ENCODE results near the gene ARL16. TPM values are rescaled to one million over a fixed set of nuclear protein-coding genes. Genes with fewer than 3 reads are reported as not detected.

ARL16 gene
- total and polyA plus RNA-seq, 4 experiments from 2014 or later: 25.3 to 45.5 (median 26.8) TPM

- Mint-ChIP-seq H3K4me1 (peaks cover 7 to 18% (median 10%) of the 10 kb centered on the region in 4 donors), H3K4me3 (no peak overlapping the region), H3K27me3 (no peaks in the 10 kb centered on the region), H3K36me3 (peaks cover 14 to 38% of the 10 kb centered on the region in 2 donors), H3K9me3 (no peaks in the 10 kb centered on the region), H3K27ac (peak overlapping the region in 1 of 7 donors; percentile 51)
- intact Hi-C loops (cut with micrococcal nuclease): no loop called here
- H3K9me3 ChIP-seq (ENCODE audit: control insufficient read depth in 1 of 2, low read length in 2 of 2): no peaks in the 10 kb centered on the region
- no peak overlapping the region for H3K27ac ChIP-seq (ENCODE audit: low read depth, low read length)
- POLR2A ChIA-PET (ENCODE audit: partially characterized antibody): interaction anchor here (1.4 to 2.0 kb wide), 2 partner anchors 13 to 14 kb away, joined by 3 to 5 read pairs; partner anchors contain the start of genes ARL16 and HGS
- H3K27me3 ChIP-seq (ENCODE audit: insufficient read depth, low read length): no peaks in the 10 kb centered on the region
- DNase-seq: no peak
- peaks cover 51% of the 10 kb centered on the region for H3K36me3 ChIP-seq (ENCODE audit: insufficient read depth, low read length)
- no peak overlapping the region for H3K4me3 ChIP-seq (ENCODE audit: low read length in 2 of 2)
- CTCF ChIA-PET (ENCODE audit: partially characterized antibody): no interaction called here
- H3K4me1 ChIP-seq (ENCODE audit: insufficient read depth, low read length): peaks cover 18% of the 10 kb centered on the region
Observed at GRCh38 chr17:81697261-81698044, 13.9 kb upstream of the ARL16 start.

GRCh38 chr17:81696218-81696941 is 12.8 kb upstream of the ARL16 start:
- CTCF ChIA-PET (ENCODE audit: partially characterized antibody): interaction anchor here (1.3 kb wide), 1 partner anchor 14 kb away, joined by 3 read pairs; no protein-coding TSS in a partner anchor
- H3K4me3 ChIP-seq (ENCODE audit: low read length in 2 of 2): no peak overlapping the region

GRCh38 chr17:81695801-81696200 is 12.2 kb upstream of the ARL16 start:
- H3K27me3 Mint-ChIP-seq: no peaks in the 10 kb centered on the region
- H3K36me3 Mint-ChIP-seq: peaks cover 22 to 42% of the 10 kb centered on the region in 2 donors
- ChIA-PET CTCF (ENCODE audit: partially characterized antibody) (interaction anchor here (1.3 kb wide), 1 partner anchor 13 kb away, joined by 3 read pairs; no protein-coding TSS in a partner anchor), POLR2A (ENCODE audit: partially characterized antibody) (interaction anchor here (0.8 to 1.7 kb wide), 5 partner anchors 8 to 19 kb away, joined by 3 to 12 read pairs (median 4); partner anchors contain the start of genes ARL16 and HGS)
- Histone ChIP-seq H3K27ac (ENCODE audit: low read depth, low read length) (no peak overlapping the region), H3K27me3 (ENCODE audit: insufficient read depth, low read length) (no peaks in the 10 kb centered on the region), H3K4me1 (ENCODE audit: insufficient read depth, low read length) (peaks cover 1% of the 10 kb centered on the region), H3K4me3 (ENCODE audit: low read length in 2 of 2) (no peak overlapping the region), H3K9me3 (ENCODE audit: control insufficient read depth in 1 of 2, low read length in 2 of 2) (no peaks in the 10 kb centered on the region), H3K36me3 (ENCODE audit: insufficient read depth, low read length) (peaks cover 56% of the 10 kb centered on the region)
- DNase-seq: no peak
- H3K9me3 Mint-ChIP-seq: no peaks in the 10 kb centered on the region
- no peak overlapping the region for H3K27ac Mint-ChIP-seq
- intact Hi-C loops (cut with micrococcal nuclease): no loop called here
- H3K4me1 Mint-ChIP-seq: peaks cover 0 to 4% (median 1%) of the 10 kb centered on the region in 4 donors
- H3K4me3 Mint-ChIP-seq: no peak overlapping the region

More at GRCh38 chr17:81696218-81696941, 12.8 kb upstream of the ARL16 start:
- POLR2A ChIA-PET (ENCODE audit: partially characterized antibody): interaction anchor here (1.1 to 1.7 kb wide), 3 partner anchors 9 to 13 kb away, joined by 4 to 12 read pairs (median 4); partner anchors contain the start of genes ARL16 and HGS
- Mint-ChIP-seq H3K4me3 (no peak overlapping the region), H3K36me3 (peaks cover 22 to 41% of the 10 kb centered on the region in 2 donors), H3K4me1 (peaks cover under 1 to 7% (median 5%) of the 10 kb centered on the region in 4 donors), H3K27me3 (no peaks in the 10 kb centered on the region), H3K27ac (no peak overlapping the region), H3K9me3 (no peaks in the 10 kb centered on the region)
- intact Hi-C loops (cut with micrococcal nuclease): no loop called here
- DNase-seq: no peak
- Histone ChIP-seq H3K27ac (ENCODE audit: low read depth, low read length) (no peak overlapping the region), H3K27me3 (ENCODE audit: insufficient read depth, low read length) (no peaks in the 10 kb centered on the region), H3K36me3 (ENCODE audit: insufficient read depth, low read length) (peaks cover 54% of the 10 kb centered on the region), H3K9me3 (ENCODE audit: control insufficient read depth in 1 of 2, low read length in 2 of 2) (no peaks in the 10 kb centered on the region), H3K4me1 (ENCODE audit: insufficient read depth, low read length) (peaks cover 7% of the 10 kb centered on the region)

GRCh38 chr17:81695211-81695610 is 11.6 kb upstream of the ARL16 start:
- no peak for DNase-seq
- H3K4me1 ChIP-seq (ENCODE audit: insufficient read depth, low read length): no peaks in the 10 kb centered on the region
- no peaks in the 10 kb centered on the region for H3K27me3 ChIP-seq (ENCODE audit: insufficient read depth, low read length)
- Mint-ChIP-seq H3K27me3 (no peaks in the 10 kb centered on the region), H3K4me1 (peaks cover 0 to 3% (median 0%) of the 10 kb centered on the region in 4 donors), H3K4me3 (no peak overlapping the region), H3K36me3 (peaks cover 22 to 41% of the 10 kb centered on the region in 2 donors), H3K9me3 (no peaks in the 10 kb centered on the region), H3K27ac (no peak overlapping the region)
- peaks cover 60% of the 10 kb centered on the region for H3K36me3 ChIP-seq (ENCODE audit: insufficient read depth, low read length)
- ChIA-PET CTCF (ENCODE audit: partially characterized antibody) (interaction anchor here (1.3 kb wide), 1 partner anchor 13 kb away, joined by 3 read pairs; no protein-coding TSS in a partner anchor), POLR2A (ENCODE audit: partially characterized antibody) (interaction anchor here (0.8 to 1.7 kb wide), 4 partner anchors 10 to 18 kb away, joined by 3 to 12 read pairs (median 4); partner anchors contain the start of genes ARL16 and HGS)
- intact Hi-C loops (cut with micrococcal nuclease): no loop called here
- no peaks in the 10 kb centered on the region for H3K9me3 ChIP-seq (ENCODE audit: control insufficient read depth in 1 of 2, low read length in 2 of 2)
- H3K27ac ChIP-seq (ENCODE audit: low read depth, low read length): no peak overlapping the region
- no peak overlapping the region for H3K4me3 ChIP-seq (ENCODE audit: low read length in 2 of 2)

DNA sequence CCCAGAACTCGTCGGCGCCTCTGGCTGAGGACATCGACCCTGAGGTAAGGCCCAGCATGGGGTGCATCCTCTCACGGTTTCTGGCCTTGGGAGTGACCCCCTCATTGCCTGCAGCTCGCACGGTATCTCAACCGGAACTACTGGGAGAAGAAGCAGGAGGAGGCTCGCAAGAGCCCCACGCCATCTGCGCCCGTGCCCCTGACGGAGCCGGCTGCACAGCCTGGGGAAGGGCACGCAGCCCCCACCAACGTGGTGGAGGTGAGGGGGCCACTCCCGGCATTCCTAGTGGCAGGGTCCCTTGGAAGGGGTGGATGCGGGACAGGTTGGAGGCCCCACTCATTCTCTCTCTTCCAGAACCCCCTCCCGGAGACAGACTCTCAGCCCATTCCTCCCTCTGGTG is 11.2 kb upstream of the ARL16 start:
- Histone ChIP-seq H3K27ac (ENCODE audit: low read depth, low read length) (no peak overlapping the region), H3K27me3 (ENCODE audit: insufficient read depth, low read length) (no peaks in the 10 kb centered on the region), H3K4me3 (ENCODE audit: low read length in 2 of 2) (no peak overlapping the region), H3K36me3 (ENCODE audit: insufficient read depth, low read length) (peaks cover 64% of the 10 kb centered on the region), H3K4me1 (ENCODE audit: insufficient read depth, low read length) (no peaks in the 10 kb centered on the region), H3K9me3 (ENCODE audit: control insufficient read depth in 1 of 2, low read length in 2 of 2) (no peaks in the 10 kb centered on the region)
- no peak overlapping the region for H3K27ac Mint-ChIP-seq
- intact Hi-C loops (cut with micrococcal nuclease): no loop called here
- ChIA-PET POLR2A (ENCODE audit: partially characterized antibody) (interaction anchor here (1.0 to 1.1 kb wide), 2 partner anchors 10 to 18 kb away, joined by 3 to 4 read pairs; no protein-coding TSS in a partner anchor), CTCF (ENCODE audit: partially characterized antibody) (no interaction called here)
- no peak for DNase-seq
- H3K36me3 Mint-ChIP-seq: peaks cover 22 to 45% of the 10 kb centered on the region in 2 donors
- no peaks in the 10 kb centered on the region for H3K9me3 Mint-ChIP-seq
- peaks cover 0 to 3% (median under 1%) of the 10 kb centered on the region in 4 donors for H3K4me1 Mint-ChIP-seq
- H3K4me3 Mint-ChIP-seq: no peak overlapping the region
- no peaks in the 10 kb centered on the region for H3K27me3 Mint-ChIP-seq

- Histone ChIP-seq H3K27ac (ENCODE audit: low read depth, low read length) (no peak overlapping the region), H3K36me3 (ENCODE audit: insufficient read depth, low read length) (peaks cover 70% of the 10 kb centered on the region), H3K27me3 (ENCODE audit: insufficient read depth, low read length) (no peaks in the 10 kb centered on the region), H3K4me1 (ENCODE audit: insufficient read depth, low read length) (no peaks in the 10 kb centered on the region), H3K9me3 (ENCODE audit: control insufficient read depth in 1 of 2, low read length in 2 of 2) (no peaks in the 10 kb centered on the region), H3K4me3 (ENCODE audit: low read length in 2 of 2) (no peak overlapping the region)
- Mint-ChIP-seq H3K4me1 (peaks cover 0 to 9% (median 3%) of the 10 kb centered on the region in 4 donors), H3K27me3 (no peaks in the 10 kb centered on the region), H3K36me3 (peaks cover 26 to 51% of the 10 kb centered on the region in 2 donors), H3K27ac (no peak overlapping the region), H3K4me3 (no peak overlapping the region), H3K9me3 (no peaks in the 10 kb centered on the region)
- CTCF ChIA-PET (ENCODE audit: partially characterized antibody): no interaction called here
- POLR2A ChIA-PET (ENCODE audit: partially characterized antibody): interaction anchor here (0.6 to 1.1 kb wide), 2 partner anchors 9 to 12 kb away, joined by 3 read pairs; no protein-coding TSS in a partner anchor
- DNase-seq: no peak
- intact Hi-C loops (cut with micrococcal nuclease): no loop called here
Observed at GRCh38 chr17:81693509-81694210, 10.1 kb upstream of the ARL16 start.

All from CD4-positive, alpha-beta memory T cell (primary cell).